Activated gamma-delta T cell treated with Interleukin-2 at 50 U/mL for 16 hours (primary cell): Measurements from ENCODE around the gene SLC39A8.

Source experiments
- DNase-seq: peaks from one replicate; pipeline ENCODE4 v3.0.0-alpha.2; 2020

The SLC39A8 gene

DNA sequence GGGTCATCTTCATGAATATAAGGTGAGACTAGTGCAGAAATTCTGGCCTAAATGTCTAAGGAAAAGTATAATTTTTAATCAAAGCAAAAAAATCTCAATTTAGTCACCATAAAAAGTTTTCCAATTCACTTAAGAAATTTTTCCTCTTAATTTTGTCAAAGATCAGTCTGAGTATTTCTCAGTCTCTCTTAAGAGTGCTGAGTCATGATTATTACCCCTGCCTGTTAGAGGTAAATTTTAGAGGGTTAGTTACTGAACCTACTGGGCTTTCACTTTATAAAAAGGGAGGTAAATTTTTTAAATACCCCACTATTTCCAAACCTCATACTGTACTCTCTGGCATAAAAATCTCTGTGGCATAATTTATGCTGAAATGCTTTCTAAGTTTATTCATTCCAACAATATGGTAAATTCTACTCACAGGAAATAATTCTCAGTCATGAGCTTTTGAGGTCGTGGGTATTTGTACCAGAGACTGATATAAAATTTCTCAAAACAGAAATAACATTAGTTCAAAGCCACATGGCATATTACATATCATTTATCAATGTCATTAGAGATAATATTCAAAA is 122.4 kb downstream of the SLC39A8 start:
- no peak for DNase-seq

DNA sequence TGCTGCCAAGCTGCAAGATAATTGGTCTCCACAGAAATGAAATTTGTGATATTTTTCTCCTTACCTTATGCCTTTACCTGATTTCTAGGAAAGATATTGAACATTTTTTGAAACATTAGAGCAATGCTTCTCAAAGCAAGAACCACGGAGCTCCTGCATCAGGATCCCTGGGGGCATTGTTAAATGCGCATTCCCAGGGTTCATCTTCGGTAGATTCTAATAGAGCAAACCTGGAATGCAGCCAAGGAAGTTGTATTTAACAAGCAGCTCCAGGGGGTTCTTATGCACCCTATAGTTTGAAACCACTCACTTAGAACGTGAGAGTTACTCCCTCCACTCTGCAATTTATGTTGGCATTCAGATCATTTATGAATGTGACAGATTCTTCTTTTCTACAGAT is 126.2 kb downstream of the SLC39A8 start:
- no peak for DNase-seq

DNA sequence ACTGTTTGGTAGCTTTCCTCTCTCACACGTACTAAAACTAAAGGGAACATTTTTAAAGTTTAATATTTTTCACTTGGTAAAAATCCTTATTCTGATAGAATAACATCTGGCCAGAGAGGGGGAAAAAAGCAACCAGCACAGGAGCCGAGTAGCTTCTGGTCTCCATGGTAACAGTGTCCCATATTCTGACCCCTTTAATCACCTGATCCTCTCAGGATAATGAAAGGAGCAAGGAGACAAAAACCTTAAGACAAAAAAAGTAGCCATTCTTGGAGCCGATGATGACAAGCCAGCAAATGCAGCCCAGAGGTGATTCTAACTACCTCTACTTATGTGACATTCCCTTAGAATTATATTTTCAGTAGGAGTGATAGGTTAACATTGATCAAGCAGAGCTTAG is 126.6 kb downstream of the SLC39A8 start:
- no peak for DNase-seq

DNA sequence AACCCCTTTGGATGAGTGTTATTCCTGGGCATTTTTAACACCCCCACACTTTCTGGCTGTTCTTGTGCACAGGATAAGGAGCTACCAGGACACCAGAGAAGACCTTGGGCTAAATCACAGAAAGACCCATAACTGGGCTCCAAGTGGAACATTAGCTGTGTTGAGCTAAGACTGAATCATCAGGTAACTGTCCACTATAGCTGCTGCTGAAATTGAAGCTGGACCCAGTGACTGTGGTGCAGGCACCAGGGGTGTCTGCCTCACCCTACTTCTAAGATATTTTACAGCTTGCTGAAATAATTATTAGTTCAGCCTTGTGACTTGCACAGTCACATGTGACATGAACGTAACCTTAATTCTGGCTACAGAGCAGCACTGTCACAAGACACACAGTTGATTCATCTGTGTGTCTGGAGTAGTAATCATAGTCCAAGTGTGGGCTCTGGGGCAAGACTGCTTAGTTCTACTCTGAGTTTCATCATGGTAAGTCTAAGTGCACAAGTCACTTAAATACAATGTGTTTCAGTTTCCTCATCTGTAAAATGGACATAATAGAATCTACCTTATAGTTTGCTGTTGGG is 127.4 kb downstream of the SLC39A8 start:
- no peak for DNase-seq

DNA sequence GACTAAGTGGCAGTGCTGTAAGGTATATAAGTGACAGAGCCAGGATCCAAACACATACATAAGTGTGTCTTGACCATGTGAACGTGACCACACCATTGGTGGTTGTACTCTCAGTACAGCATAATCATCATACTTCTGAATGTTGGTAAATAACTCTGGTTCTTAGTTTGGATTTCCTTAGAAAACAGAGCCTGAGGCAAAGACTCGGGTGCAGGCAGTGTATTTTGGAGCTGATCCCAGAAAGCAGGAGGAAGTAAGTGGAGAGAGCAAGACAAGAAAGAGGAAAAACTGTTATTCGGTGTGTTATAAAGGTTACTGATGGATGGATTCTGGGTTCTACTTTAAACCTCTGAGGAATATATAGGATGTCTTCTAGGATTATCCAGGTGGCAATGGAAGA is 127.9 kb downstream of the SLC39A8 start:
- no peak for DNase-seq

DNA sequence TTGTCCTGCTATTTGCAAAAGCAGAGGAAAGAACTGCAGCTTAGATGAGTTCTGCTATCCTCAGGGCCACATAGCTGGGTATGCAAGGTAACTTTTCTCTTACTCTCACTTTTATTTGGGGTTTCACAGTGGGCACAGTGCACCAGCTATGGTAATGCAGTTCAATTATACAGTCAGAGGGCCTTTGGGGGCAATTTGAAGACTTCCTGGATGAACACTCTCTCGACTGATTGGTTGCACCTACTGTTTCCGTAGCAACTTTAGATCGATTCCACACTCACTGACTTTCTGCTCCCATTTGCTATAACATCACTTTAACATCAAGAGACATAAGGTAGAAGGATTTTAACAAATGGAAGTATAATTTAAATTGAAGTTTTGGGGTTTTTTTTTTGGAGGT is 128.6 kb downstream of the SLC39A8 start:
- no peak for DNase-seq

DNA sequence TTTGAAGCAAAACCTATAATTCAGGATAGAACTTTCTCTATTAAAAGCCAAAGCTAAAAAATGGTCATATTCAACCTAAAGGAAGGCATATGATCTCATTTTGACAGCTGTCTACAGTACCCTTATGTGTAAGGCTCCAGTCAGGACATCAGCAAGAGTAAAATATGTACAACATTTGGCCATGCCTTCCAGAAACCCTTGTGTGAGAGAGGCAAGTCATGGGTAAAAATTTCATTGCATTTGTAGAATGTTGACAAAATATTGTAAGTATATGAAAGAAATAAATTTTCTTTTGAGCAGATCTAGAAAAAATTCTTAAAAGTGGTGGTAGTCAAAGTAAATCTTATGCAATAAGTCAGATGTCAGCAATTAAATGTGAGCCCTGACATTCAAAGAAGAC is 132.3 kb downstream of the SLC39A8 start:
- no peak for DNase-seq
